H1 (cell line): ENCODE data around the gene INPP5A. TPM values are rescaled to one million over a fixed set of nuclear protein-coding genes. Genes with fewer than 3 reads are reported as not detected.

ENCODE experiments used
- CTCF ChIA-PET: fragments of 300-600 bp; sonication (Branson Sonifier 250); formaldehyde crosslinking; loops from one replicate; lab custom pipeline; 2021; ENCODE audit not compliant: partially characterized antibody; lab: Charles Lee
- POLR2A ChIA-PET: fragments of 300-600 bp; sonication (Branson Sonifier 250); formaldehyde crosslinking; loops from one replicate; lab custom pipeline; 2021; ENCODE audit warnings: inconsistent platforms; ENCODE audit not compliant: partially characterized antibody; lab: Charles Lee
- DNase-seq, 2 experiments: peaks; one replicate each; pipeline versions ENCODE4 v3.0.0 to v3.0.0-alpha.2; 2010 to 2022; ENCODE audit warnings: low spot score in 2 of 2, low read depth in 1 of 2, mixed read lengths in 1 of 2
- FAIRE-seq: peaks from 2 replicates; lab custom pipeline; 2011; peaks lifted over from hg19 to GRCh38; lab: Jason Lieb, UNC
- H2AFZ ChIP-seq: 2 replicates; pipeline ENCODE4 v1.8.1; 2012; ENCODE audit warnings: low read length, inconsistent platforms
- H2AK5ac ChIP-seq: 2 replicates; pipeline ENCODE4 v1.6.1; 2013; ENCODE audit warnings: low read depth, low read length
- H2BK120ac ChIP-seq: replicated peaks from 2 replicates; pipeline ENCODE3; 2013; ENCODE audit warnings: low read depth, low read length, inconsistent platforms
- H2BK12ac ChIP-seq: 2 replicates; pipeline ENCODE4 v1.6.1; 2013; ENCODE audit warnings: low read depth, low read length
- H2BK15ac ChIP-seq: 2 replicates; pipeline ENCODE4 v1.6.1; 2013; ENCODE audit warnings: low read length
- H2BK20ac ChIP-seq: 2 replicates; pipeline ENCODE4 v1.6.1; 2013; ENCODE audit warnings: low read length
- H2BK5ac ChIP-seq: 2 replicates; pipeline ENCODE4 v1.6.1; 2013; ENCODE audit warnings: low read depth, low read length
- H3K14ac ChIP-seq: 2 replicates; pipeline ENCODE4 v1.6.1; 2013; ENCODE audit warnings: inconsistent platforms; ENCODE audit not compliant: insufficient read length
- H3K18ac ChIP-seq: 2 replicates; pipeline ENCODE4 v1.6.1; 2013; ENCODE audit warnings: low read length; ENCODE audit errors: extremely low read depth
- H3K23ac ChIP-seq: 2 replicates; pipeline ENCODE4 v1.6.1; 2013; ENCODE audit warnings: inconsistent platforms; ENCODE audit not compliant: insufficient read length
- H3K23me2 ChIP-seq: 2 replicates; pipeline ENCODE4 v1.6.1; 2013; ENCODE audit warnings: low read depth, low read length
- H3K27ac ChIP-seq: 2 replicates; pipeline ENCODE4 v1.6.1; 2011; ENCODE audit warnings: low read depth, low read length, inconsistent platforms
- H3K27me3 ChIP-seq, 4 experiments: replicated peaks in 1 of 4; 1 replicate in 1 of 4; 2 replicates in 3 of 4; pipeline versions ENCODE4 v1.6.1 to v1.8.1; 2011 to 2013; ENCODE audit warnings: low read length in 3 of 4, mild to moderate bottlenecking in 3 of 4, inconsistent platforms in 2 of 4, mixed read lengths in 2 of 4, moderate library complexity in 1 of 4; ENCODE audit not compliant: control insufficient read depth in 3 of 4, insufficient read depth in 3 of 4; ENCODE audit errors: extremely low read depth in 1 of 4
- H3K36me3 ChIP-seq, 4 experiments: 2 replicates each; pipeline versions ENCODE4 v1.6.1 to v1.8.1; 2011 to 2013; ENCODE audit warnings: mild to moderate bottlenecking in 4 of 4, low read length in 3 of 4, moderate library complexity in 2 of 4, control low read depth in 1 of 4, inconsistent platforms in 1 of 4; ENCODE audit not compliant: insufficient read depth in 4 of 4, control insufficient read depth in 2 of 4
- H3K4ac ChIP-seq: replicated peaks from 2 replicates; pipeline ENCODE3; 2013; ENCODE audit warnings: low read length, low read depth, mixed read lengths, inconsistent platforms; ENCODE audit not compliant: insufficient read length
- H3K4me1 ChIP-seq, 4 experiments: replicated peaks in 1 of 4; 1 replicate in 1 of 4; 2 replicates in 3 of 4; pipeline versions ENCODE4 v1.6.1 to v1.8.1; 2011 to 2013; ENCODE audit warnings: low read length in 3 of 4, inconsistent platforms in 2 of 4, mixed read lengths in 1 of 4; ENCODE audit not compliant: insufficient read depth in 4 of 4, control insufficient read depth in 3 of 4
- H3K4me2 ChIP-seq, 2 experiments: 2 replicates each; pipeline versions ENCODE4 v1.6.1 to v1.8.1; 2011 to 2013; ENCODE audit warnings: low read depth in 2 of 2, low read length in 2 of 2, control low read depth in 1 of 2, inconsistent platforms in 1 of 2, mild to moderate bottlenecking in 1 of 2; ENCODE audit not compliant: insufficient read depth in 1 of 2
- H3K4me3 ChIP-seq, 4 experiments: fragments of 200-600, 300-600 bp in 1 of 4; sonication (generic), shearing (Covaris generic), sonication (Bioruptor Twin) in 1 of 4; 2 replicates each; pipeline versions ENCODE4 v1.5.1 to v1.8.1; 2011 to 2016; ENCODE audit warnings: low read length in 4 of 4, low read depth in 3 of 4, control low read depth in 2 of 4, inconsistent platforms in 2 of 4, mild to moderate bottlenecking in 2 of 4, mixed read lengths in 1 of 4, moderate library complexity in 1 of 4; ENCODE audit not compliant: insufficient read depth in 2 of 4; ENCODE audit errors: extremely low read depth in 1 of 4
- H3K56ac ChIP-seq: replicated peaks from 2 replicates; pipeline ENCODE3; 2013; ENCODE audit warnings: low read depth, mild to moderate bottlenecking, mixed read lengths, low read length, inconsistent platforms; ENCODE audit not compliant: insufficient read length
- H3K79me1 ChIP-seq: 2 replicates; pipeline ENCODE4 v1.6.1; 2013; ENCODE audit warnings: low read depth, low read length, control low read depth
- H3K79me2 ChIP-seq, 2 experiments: 2 replicates each; pipeline versions ENCODE4 v1.6.1 to v1.8.1; 2012 to 2013; ENCODE audit warnings: low read length in 2 of 2, mild to moderate bottlenecking in 2 of 2, inconsistent platforms in 1 of 2; ENCODE audit not compliant: insufficient read depth in 2 of 2, control insufficient read depth in 1 of 2
- H3K9ac ChIP-seq, 4 experiments: replicated peaks in 1 of 4; 1 replicate in 1 of 4; 2 replicates in 3 of 4; pipeline versions ENCODE4 v1.6.1 to v1.8.1; 2011 to 2013; ENCODE audit warnings: low read depth in 3 of 4, low read length in 3 of 4, control low read depth in 2 of 4, mild to moderate bottlenecking in 2 of 4, moderate library complexity in 2 of 4, inconsistent platforms in 1 of 4; ENCODE audit errors: extremely low read depth in 1 of 4
- H3K9me3 ChIP-seq, 2 experiments: 2 replicates each; pipeline versions ENCODE4 v1.6.1 to v1.8.1; 2012 to 2013; ENCODE audit warnings: mild to moderate bottlenecking in 2 of 2, moderate library complexity in 2 of 2, control low read depth in 1 of 2, inconsistent platforms in 1 of 2, low read depth in 1 of 2, low read length in 1 of 2, mixed read lengths in 1 of 2; ENCODE audit not compliant: insufficient read depth in 2 of 2
- H4K20me1 ChIP-seq, 2 experiments: replicated peaks in 1 of 2; 2 replicates each; pipeline versions ENCODE3 to v1.8.1; 2011 to 2013; ENCODE audit warnings: inconsistent platforms in 2 of 2, low read length in 2 of 2, mild to moderate bottlenecking in 1 of 2; ENCODE audit not compliant: insufficient read depth in 2 of 2, control insufficient read depth in 1 of 2
- H4K5ac ChIP-seq: 2 replicates; pipeline ENCODE4 v1.6.1; 2013; ENCODE audit warnings: low read length, low read depth, mixed read lengths, inconsistent platforms; ENCODE audit not compliant: insufficient read length
- H4K8ac ChIP-seq: 2 replicates; pipeline ENCODE4 v1.8.0; 2013; ENCODE audit warnings: mild to moderate bottlenecking, moderate library complexity, low read length, inconsistent platforms; ENCODE audit not compliant: insufficient read depth; ENCODE audit errors: extremely low read depth
- H4K91ac ChIP-seq: replicated peaks from 2 replicates; pipeline ENCODE3; 2013; ENCODE audit warnings: low read length, mixed read lengths, inconsistent platforms; ENCODE audit not compliant: insufficient read length
- HDAC6 ChIP-seq: IDR thresholded peaks from one replicate; pipeline ENCODE4 v1.7.1; 2012; ENCODE audit warnings: low read depth, mild to moderate bottlenecking, inconsistent platforms, low read length, moderate library complexity
- KDM5A ChIP-seq: fragments of 200-600 bp; IDR thresholded peaks from 2 replicates; pipeline ENCODE4 v1.7.1; 2012; ENCODE audit warnings: mild to moderate bottlenecking, low read length, inconsistent platforms, mixed read lengths
- SIX5 ChIP-seq: IDR thresholded peaks from 2 replicates; pipeline ENCODE4 v1.6.1; 2011; ENCODE audit warnings: mild to moderate bottlenecking, low read depth, low read length
- WGBS, 2 experiments: shearing (Covaris generic) in 1 of 2; methylation state at CpG; one replicate each; pipeline versions ENCODE4 v1.1.6 to v1.1.7; 2013 to 2015; ENCODE audit warnings: low lambda C conversion rate in 2 of 2, mixed read lengths in 2 of 2, inconsistent platforms in 1 of 2, low coverage in 1 of 2, missing lambda C conversion rate in 1 of 2; ENCODE audit not compliant: insufficient replicate concordance in 2 of 2, insufficient coverage in 1 of 2, insufficient read length in 1 of 2; ENCODE audit errors: extremely low coverage in 1 of 2, missing lambda C conversion rate in 1 of 2; 5-methylcytosine and 5-hydroxymethylcytosine counted together
- polyA plus RNA-seq, 7 experiments: library from polyadenylated mRNA; depleted of rRNA in 3 of 7; stranded (reverse) in 5 of 7; unstranded in 2 of 7; fragments of >200 nt in 5 of 7; fragments of 200-250 nt in 2 of 7; gene quantifications; 1 replicate in 5 of 7; 2 replicates in 1 of 7; 4 replicates in 1 of 7; pipeline versions ENCODE4 v1.2.1 to v1.2.3, GENCODE V29; 2011 to 2013; ENCODE audit warnings: missing spikeins in 2 of 7, mixed read lengths in 2 of 7
- total RNA-seq: library from RNA; stranded (reverse); fragmentation: NEBNext Ultra II Directional; extraction: Animal tissue kit (Norgen Biotek cat#: 25700); gene quantifications from 2 replicates; pipeline ENCODE4 v1.2.1, GENCODE V29; 2021
- TF ChIP-seq, protein P1 (sequence below): IDR thresholded peaks from 2 replicates; pipeline ENCODE4 v1.6.1; 2011; ENCODE audit warnings: low read length, improper control_type of control experiment

Gene INPP5A
- total and polyA plus RNA-seq, 2 of the 8 experiments (the other 6 are each of a cell fraction or from before 2014, with no cell fraction given), result 19.7 to 27.5 TPM

DNA sequence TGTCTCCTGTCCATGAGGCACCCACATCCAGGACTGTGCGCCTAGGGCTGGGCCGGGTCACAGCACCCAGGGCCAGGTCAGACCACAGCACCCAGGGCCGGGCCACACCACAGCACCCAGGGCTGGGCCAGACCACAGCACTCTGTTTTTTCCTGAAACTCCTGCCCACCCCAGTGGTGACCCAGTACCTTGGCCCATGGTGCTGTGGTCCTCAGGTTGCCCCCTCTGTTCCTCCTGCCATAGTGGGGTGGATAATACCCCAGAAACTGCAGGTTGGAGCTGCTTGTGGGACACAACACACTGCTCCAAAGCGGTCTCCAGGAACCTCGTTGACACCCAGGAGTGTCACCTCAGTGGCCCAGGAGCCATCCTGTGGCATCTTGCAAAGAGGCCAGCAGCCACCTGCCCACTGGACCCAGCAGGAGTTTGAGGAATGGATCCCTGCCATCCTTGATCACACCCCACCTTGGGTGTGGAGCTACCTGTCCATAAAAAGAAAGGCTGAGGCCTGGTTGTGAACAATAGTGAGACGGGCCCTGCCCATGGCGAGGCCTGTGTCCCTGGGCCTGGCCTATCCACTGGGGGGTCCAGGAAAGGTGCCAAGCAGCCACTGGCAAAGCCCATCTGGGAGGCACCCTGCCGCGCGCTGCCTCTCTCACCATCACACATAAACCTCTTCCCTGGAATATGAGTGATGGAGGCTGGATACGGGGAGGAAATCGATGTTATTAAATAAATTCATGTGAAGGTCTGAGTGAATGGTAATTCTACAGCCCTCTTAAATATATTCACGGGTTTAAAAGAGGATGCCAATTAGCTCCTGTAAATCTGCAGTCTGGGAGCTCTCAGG, 159.4 kb downstream of the INPP5A start:
- Histone ChIP-seq H3K23ac (no peak overlapping the region), H2BK12ac (no peak overlapping the region), H4K91ac (no peak overlapping the region), H3K4me3 (no peak overlapping the region), H3K9me3 (no peaks in the 10 kb centered on the region), H2BK120ac (no peak overlapping the region), H2AK5ac (no peak overlapping the region), H3K79me2 (no peaks in the 10 kb centered on the region), H3K79me1 (no peaks in the 10 kb centered on the region), H4K5ac (no peak overlapping the region), H2BK15ac (no peak overlapping the region), H3K23me2 (no peaks in the 10 kb centered on the region), H3K4me2 (no peak overlapping the region), H3K36me3 (no peaks in the 10 kb centered on the region), H3K4me1 (no peaks in the 10 kb centered on the region), H2AFZ (no peak overlapping the region), H4K8ac (peak overlapping the region; percentile 79), H3K27me3 (no peaks in the 10 kb centered on the region), H2BK20ac (no peak overlapping the region), H3K9ac (no peak overlapping the region), H3K56ac (no peak overlapping the region), H2BK5ac (no peak overlapping the region), H3K4ac (no peak overlapping the region), H3K27ac (no peak overlapping the region), H3K14ac (no peak overlapping the region), H3K18ac (no peak overlapping the region), H4K20me1 (no peaks in the 10 kb centered on the region)
- ChIA-PET POLR2A (no interaction called here), CTCF (interaction anchor here (1.0 to 1.2 kb wide), 3 partner anchors 11 to 84 kb away, joined by 3 to 5 read pairs (median 3); no protein-coding TSS in a partner anchor)
- WGBS, 2 experiments, result 92% methylated on average over 13 of the region's 13 CpGs; no CpG with 5 or more reads in 1 of the 2 experiments
- DNase-seq (no peak), FAIRE-seq (no peak)
- TF ChIP-seq, protein P1, sequence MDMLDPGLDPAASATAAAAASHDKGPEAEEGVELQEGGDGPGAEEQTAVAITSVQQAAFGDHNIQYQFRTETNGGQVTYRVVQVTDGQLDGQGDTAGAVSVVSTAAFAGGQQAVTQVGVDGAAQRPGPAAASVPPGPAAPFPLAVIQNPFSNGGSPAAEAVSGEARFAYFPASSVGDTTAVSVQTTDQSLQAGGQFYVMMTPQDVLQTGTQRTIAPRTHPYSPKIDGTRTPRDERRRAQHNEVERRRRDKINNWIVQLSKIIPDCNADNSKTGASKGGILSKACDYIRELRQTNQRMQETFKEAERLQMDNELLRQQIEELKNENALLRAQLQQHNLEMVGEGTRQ, result no peak
- TF ChIP-seq HDAC6, result no peak
- no peak for TF ChIP-seq KDM5A
- no peak for TF ChIP-seq SIX5
